NCI-H446 (cell line): ENCODE measurements around the gene HLCS.

Experiments
- DNase-seq, 2 experiments: peaks; one replicate each; lab custom pipeline; 2025; lab: John Stamatoyannopoulos, UW

The HLCS gene

GRCh38 chr21:36745459-36745858, 221.0 kb downstream of the HLCS start:
- DNase-seq = no peak

- peak; percentile 56 to 88 for DNase-seq
These were observed 221.8 kb downstream of the HLCS start for GRCh38 chr21:36744560-36745231.

- DNase-seq = no peak
These were observed 222.3 kb downstream of the HLCS start for GRCh38 chr21:36744190-36744559.

GRCh38 chr21:36743446-36743845, 223.0 kb downstream of the HLCS start:
- no peak for DNase-seq

- DNase-seq = no peak
These were observed 223.5 kb downstream of the HLCS start for GRCh38 chr21:36743008-36743407.

GRCh38 chr21:36741506-36741905, 225.0 kb downstream of the HLCS start:
- DNase-seq = no peak

GRCh38 chr21:36738489-36739126, 227.9 kb downstream of the HLCS start:
- no peak for DNase-seq

GRCh38 chr21:36735724-36736320, 230.6 kb downstream of the HLCS start:
- DNase-seq = peak in 1 of 2 experiments; percentile 45

GRCh38 chr21:36735201-36735515, 231.3 kb downstream of the HLCS start:
- no peak for DNase-seq

GRCh38 chr21:36734367-36735200, 231.9 kb downstream of the HLCS start:
- DNase-seq = no peak

GRCh38 chr21:36733857-36734256, 232.6 kb downstream of the HLCS start:
- DNase-seq = no peak

GRCh38 chr21:36732761-36733160, 233.7 kb downstream of the HLCS start:
- DNase-seq = no peak

- DNase-seq = no peak
These were observed 234.3 kb downstream of the HLCS start for GRCh38 chr21:36732217-36732616.

GRCh38 chr21:36730291-36731281, 235.9 kb downstream of the HLCS start:
- DNase-seq = no peak

- DNase-seq = no peak
These were observed 237.0 kb downstream of the HLCS start for GRCh38 chr21:36729310-36729970.

- peak in 1 of 2 experiments; percentile 8 for DNase-seq
These were observed 237.9 kb downstream of the HLCS start for GRCh38 chr21:36728371-36729111.

GRCh38 chr21:36727866-36728265, 238.6 kb downstream of the HLCS start:
- no peak for DNase-seq

GRCh38 chr21:36725793-36726386, 240.6 kb downstream of the HLCS start:
- DNase-seq = no peak

GRCh38 chr21:36724660-36725059, 241.8 kb downstream of the HLCS start:
- DNase-seq = no peak

- DNase-seq = no peak
These were observed 243.0 kb downstream of the HLCS start for GRCh38 chr21:36723371-36723881.
